ENCODE measurements around the gene LILRB3. TPM values are rescaled to one million over a fixed set of nuclear protein-coding genes. Genes with fewer than 3 reads are reported as not detected.
A peak's percentile ranks its signal among the peaks of the same experiment; 100 is the strongest.
"Not testable (repeated sequence)": the region's sequence is repeated elsewhere in the genome, so short reads cannot be mapped to it uniquely, and the experiment has no call there.

The LILRB3 gene
- polyA plus RNA-seq (ENCODE audit: insufficient read length in 4 of 4): 1 to 10 TPM in 3 of 4 donors, under 1 TPM in 1; 0.40 to 1.8 (median 1.7) TPM

- not testable (repeated sequence) for DNase-seq (ENCODE audit: low read depth in 4 of 4, low spot score in 3 of 4)
These were observed at the start of gene LILRB3 for GRCh38 chr19:54222474-54223276. Gene LILRB3, minus strand, starts transcription at chr19:54223007. Its CDS starts 31 bp downstream, at chr19:54222976.

DNA sequence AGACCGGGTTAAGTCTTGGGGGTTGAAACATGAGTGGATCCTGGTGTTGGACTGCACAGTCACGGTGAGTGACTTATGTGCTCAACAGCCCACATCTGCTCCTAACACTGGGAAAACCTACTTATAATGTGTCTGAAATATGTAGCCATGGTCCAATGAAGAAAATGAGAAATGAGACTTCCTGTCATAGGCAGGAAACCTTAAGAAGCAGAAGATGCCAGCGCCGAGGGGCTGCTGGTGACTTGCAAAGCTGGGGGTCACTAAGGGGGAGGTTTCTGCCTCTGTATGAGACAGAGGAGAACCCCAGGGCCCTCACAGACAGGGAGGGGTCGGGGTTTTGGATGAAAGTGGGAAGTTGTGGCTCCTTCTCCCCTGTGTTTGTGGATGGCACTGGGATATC, 49.4 kb upstream of the LILRB3 start:
- not testable (repeated sequence) for DNase-seq (ENCODE audit: low read depth in 4 of 4, low spot score in 3 of 4)

DNA sequence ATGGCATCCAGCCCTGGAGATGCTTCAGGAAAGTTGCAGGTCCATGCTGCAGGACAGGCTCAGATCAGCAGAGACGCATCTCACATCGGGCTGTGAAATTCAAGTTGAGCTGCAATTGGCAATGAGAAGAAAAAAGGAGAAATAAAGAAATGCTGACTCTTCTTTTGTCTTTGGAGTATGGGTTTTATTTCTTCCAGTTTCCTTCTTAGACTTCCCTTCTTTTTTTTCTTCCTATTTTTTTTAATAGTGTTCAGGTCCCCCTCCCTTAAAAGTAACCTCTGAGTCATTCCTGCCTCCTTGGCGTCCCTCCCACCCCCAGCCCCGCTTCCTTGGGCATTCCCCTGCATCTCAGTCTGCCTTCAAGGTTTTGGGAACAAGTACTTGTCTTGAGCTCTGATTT, 48.8 kb upstream of the LILRB3 start:
- not testable (repeated sequence) for DNase-seq (ENCODE audit: low read depth in 4 of 4, low spot score in 3 of 4)

GRCh38 chr19:54271106-54271505, 48.3 kb upstream of the LILRB3 start:
- DNase-seq (ENCODE audit: low read depth in 4 of 4, low spot score in 3 of 4): no peak

DNA sequence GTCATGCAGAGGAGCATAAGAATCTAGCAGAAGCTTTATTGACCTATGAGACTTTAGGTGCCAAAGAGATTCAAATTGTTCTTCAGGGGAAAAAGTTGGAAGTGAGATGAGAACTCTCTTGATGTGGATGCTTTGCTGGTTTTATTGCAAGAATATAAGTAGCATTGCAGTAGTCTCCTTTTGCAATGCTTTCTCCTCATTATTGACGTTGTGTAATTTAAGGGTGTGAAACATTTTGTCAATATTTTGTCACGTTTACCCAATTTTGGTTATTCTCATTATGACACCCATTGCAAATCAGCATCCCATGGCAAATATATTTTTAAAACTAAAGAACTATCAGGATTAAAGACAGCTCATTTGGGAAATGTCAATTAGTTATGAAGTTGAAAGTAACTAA, 46.1 kb upstream of the LILRB3 start:
- DNase-seq (ENCODE audit: low read depth in 4 of 4, low spot score in 3 of 4): no peak

- DNase-seq (ENCODE audit: low read depth in 4 of 4, low spot score in 3 of 4): peak; percentile 43 to 77 (median 67)
These were observed 43.3 kb upstream of the LILRB3 start for GRCh38 chr19:54266133-54266532.

GRCh38 chr19:54262470-54262869, 39.7 kb upstream of the LILRB3 start:
- no peak for DNase-seq (ENCODE audit: low read depth in 4 of 4, low spot score in 3 of 4)

DNA sequence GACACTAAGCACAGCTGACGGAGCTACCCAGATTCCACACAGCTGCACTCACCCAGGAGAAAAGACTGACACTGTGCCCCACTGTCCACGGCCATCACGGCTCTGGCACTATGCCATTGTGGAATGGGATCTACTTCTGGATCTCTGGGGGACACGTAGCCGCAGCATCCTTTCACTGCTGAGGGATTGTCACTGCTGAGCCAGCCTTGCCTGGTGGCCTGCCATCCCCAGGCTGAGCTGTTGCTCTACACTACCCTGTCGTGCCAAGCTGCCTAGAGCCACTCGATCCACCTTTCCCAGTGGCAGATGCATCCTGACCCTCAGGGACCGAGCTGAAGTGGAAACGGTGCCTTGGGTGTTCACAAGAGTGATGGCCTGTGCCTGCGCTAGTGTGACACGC, 39.3 kb upstream of the LILRB3 start:
- DNase-seq (ENCODE audit: low read depth in 4 of 4, low spot score in 3 of 4): no peak

DNA sequence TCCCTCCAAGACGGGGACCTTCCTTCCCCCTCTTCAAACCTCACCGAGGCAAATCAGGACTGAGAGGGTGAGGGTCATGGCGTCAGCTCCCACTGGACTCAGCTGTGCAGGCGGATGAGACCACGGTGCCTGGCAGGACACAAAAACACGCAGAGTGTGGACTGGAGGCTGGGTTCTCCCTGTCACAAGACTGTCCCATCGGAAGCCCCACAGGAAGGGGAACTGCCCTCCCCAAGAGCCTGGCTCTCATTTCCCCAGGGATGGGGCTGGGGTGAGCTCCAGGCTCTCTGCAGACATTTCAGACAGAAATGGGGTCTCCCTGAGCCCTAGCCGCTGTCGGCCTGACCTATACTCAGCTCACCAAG, 34.3 kb upstream of the LILRB3 start, which contains the start of gene LILRB5:
TSS of gene LILRB5 (minus strand) at position 158 of the 365 bp plus-strand sequence. CDS start at position 78, 80 bp downstream.
- DNase-seq (ENCODE audit: low read depth in 4 of 4, low spot score in 3 of 4): no peak

- DNase-seq (ENCODE audit: low read depth in 4 of 4, low spot score in 3 of 4): no peak
These were observed 33.7 kb upstream of the LILRB3 start for GRCh38 chr19:54256250-54257115.

GRCh38 chr19:54255105-54255775, 32.4 kb upstream of the LILRB3 start:
- no peak for DNase-seq (ENCODE audit: low read depth in 4 of 4, low spot score in 3 of 4)

DNA sequence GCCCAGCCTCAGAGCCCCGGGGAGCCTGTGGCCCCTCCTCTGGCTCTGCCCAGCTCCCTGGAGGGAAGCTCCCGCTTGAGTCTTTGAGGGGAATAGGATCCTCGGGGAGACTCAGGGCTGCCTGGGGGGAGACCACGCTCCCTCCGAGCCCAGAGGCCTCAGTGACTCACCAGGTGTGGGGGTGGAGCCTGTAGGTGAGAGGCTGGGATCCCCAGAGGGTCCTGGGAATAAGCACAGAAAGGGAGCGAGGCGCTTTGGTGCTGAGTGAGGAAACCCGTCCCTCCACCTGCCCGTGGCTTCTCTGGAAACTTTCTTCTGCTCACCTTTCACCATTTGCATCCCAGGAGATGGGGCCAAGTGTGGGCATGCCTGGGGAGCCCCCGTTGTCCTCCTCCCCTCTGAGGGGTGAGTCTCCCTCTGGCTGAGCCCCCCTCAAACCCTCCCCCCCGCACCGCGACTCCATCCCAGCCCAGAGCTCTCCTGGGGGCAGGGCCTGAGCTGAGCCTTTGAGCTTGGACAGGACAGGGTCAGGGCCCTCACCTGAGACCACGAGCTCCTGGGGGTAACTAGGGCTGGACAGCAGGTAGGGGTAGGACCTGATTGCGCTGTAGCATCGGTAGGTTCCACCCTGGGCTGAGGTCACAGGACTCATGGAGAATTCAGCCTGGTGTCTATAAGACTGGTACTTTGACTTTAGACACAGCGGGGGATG, 31.5 kb upstream of the LILRB3 start:
- DNase-seq (ENCODE audit: low read depth in 4 of 4, low spot score in 3 of 4): no peak

DNA sequence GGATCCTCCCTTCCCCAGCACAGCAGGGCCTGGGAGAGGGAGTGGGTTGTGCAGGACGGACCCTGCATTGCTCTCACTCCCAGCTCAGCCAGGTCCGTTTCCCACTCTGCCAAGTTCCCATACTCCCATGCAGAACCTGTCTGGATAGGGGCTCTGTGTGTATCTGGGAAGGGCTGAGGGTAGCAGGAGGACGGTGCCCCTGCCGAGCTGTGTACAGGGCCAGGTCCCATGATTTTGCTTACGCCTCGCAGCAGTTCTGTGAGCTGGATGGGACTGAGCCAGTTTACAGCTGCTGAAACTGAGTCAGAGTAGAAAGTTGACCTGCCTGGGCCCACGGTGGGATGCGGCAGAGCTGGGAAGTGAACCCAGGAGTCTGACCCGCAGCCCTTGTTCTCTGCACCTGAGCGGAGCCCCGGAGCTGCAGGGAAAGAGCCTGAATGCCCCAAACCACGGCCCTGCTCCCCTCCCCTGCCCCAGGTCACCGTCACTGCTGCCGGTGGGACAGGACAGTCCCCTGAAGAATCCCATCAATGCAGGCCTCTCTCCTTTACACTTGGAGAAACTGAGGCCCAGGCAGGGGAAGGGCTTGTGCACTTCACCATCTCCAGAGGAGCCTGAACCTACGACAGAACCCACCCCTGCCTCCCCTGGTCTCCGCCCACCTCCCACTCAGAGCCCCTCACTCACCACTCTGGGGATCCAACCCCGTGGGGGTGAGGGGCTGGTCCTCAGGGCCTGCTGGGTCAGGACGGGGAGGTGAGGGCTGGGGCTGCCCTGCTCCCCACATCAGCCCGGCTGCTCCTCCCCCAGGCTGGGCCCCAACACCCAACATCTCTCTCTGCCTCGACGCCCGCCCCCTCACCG, 30.8 kb upstream of the LILRB3 start:
- no peak for DNase-seq (ENCODE audit: low read depth in 4 of 4, low spot score in 3 of 4)

GRCh38 chr19:54252845-54253244, 30.0 kb upstream of the LILRB3 start:
- no peak for DNase-seq (ENCODE audit: low read depth in 4 of 4, low spot score in 3 of 4)

DNA sequence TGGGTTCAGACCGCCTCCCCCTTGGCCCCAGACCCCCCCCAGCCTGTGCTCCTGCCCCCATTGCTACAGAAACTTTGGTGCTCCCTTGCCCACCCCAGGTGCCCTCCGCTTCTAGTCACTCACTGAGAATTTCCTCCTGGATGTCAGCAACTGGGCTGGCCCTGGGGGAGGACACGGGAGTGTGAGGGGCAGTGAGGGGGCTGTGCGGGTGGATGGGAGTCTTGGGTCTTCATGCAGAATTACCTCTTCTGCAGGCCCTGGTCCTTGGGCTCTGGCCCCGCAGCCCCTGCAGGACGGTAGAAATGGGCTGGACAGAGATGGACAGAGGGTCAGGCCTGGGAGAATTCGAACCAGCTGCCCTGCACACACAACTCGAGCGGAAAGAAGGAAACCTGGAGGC, 29.4 kb upstream of the LILRB3 start:
- no peak for DNase-seq (ENCODE audit: low read depth in 4 of 4, low spot score in 3 of 4)

GRCh38 chr19:54248016-54248601, 25.3 kb upstream of the LILRB3 start:
- no peak for DNase-seq (ENCODE audit: low read depth in 4 of 4, low spot score in 3 of 4)

GRCh38 chr19:54247106-54247930, 24.5 kb upstream of the LILRB3 start:
- no peak for DNase-seq (ENCODE audit: low read depth in 4 of 4, low spot score in 3 of 4)

DNA sequence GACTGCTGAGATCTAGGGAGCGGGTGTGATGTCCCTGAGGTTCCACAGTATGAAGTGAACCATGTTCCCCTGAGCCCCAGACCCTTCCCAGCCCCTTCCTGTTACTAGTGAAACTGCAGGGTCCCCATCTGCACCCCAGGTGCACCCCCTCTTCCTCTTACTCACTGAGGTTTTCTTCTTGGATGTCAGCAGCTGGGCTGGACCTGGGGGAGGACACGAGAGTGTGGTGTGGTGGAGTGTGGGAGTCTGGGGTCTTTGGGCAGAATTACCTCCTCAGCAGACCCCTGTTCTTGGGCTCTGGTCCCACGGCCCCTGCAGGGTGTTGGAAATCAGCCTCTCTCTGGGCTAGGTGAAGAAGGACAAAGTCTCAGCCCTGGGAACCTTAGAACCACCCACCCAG, 23.1 kb upstream of the LILRB3 start:
- no peak for DNase-seq (ENCODE audit: low read depth in 4 of 4, low spot score in 3 of 4)

Measured in left renal pelvis (tissue), 4 donors.